IPS-11a (cell line): Measurements from ENCODE around the gene CLRN2.
"Not testable (repeated sequence)": the region's sequence is repeated elsewhere in the genome, so short reads cannot be mapped to it uniquely, and the experiment has no call there.

Experiments used
- H3K4me3 ChIP-seq: one replicate; pipeline ENCODE4 v1.5.1; 2013; ENCODE audit warnings: low read depth, low read length, control low read depth

Gene CLRN2

GRCh38 chr4:17502756-17503155 lies 12.2 kb upstream of the CLRN2 start:
- H3K4me3 ChIP-seq: no peak overlapping the region

- H3K4me3 ChIP-seq: no peak overlapping the region
Observed at GRCh38 chr4:17504081-17504480, 10.9 kb upstream of the CLRN2 start.

DNA sequence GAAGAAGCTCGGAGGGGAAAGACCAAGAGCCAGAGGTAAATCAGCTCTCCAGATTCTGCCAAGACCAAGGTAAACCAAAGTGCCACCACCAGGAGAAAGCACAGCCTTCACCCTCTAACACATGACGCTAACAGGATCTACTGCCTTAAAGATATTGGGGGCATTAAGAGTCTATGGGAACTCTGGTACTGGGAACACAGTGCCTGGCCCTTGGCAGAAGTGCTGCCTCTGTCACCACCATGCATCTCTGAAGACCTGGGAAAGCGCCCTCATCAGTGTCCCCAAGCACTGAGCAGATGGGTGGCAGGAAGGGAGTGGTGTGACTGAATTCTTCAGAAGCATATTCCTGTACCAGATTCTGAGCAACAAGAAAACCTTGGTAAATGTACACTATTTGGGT lies 4.4 kb upstream of the CLRN2 start:
- H3K4me3 ChIP-seq: no peak overlapping the region

DNA sequence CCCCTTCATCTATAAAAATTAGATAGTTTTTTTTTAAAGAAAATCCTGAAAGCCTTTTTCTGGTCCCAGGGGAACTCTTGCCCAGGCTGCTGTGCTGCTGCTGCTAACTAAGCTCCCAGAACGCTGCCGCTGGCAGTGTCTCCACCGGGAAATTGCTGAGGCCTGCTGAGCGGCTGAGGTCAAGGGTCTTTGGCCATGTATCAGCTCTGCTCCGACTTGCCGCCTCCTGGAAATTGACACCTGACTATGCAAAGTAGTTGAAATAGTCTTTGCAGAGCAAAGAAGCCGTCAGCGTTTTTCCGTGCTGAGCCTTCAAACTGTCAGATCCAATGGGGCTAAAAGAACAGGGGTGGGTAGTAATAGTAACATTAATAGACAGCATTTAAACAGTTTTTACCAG lies 3.9 kb upstream of the CLRN2 start:
- H3K4me3 ChIP-seq: peak overlapping the region; percentile 80

- H3K4me3 ChIP-seq: peak overlapping the region; percentile 80
Observed at GRCh38 chr4:17511509-17511949, 3.4 kb upstream of the CLRN2 start.

DNA sequence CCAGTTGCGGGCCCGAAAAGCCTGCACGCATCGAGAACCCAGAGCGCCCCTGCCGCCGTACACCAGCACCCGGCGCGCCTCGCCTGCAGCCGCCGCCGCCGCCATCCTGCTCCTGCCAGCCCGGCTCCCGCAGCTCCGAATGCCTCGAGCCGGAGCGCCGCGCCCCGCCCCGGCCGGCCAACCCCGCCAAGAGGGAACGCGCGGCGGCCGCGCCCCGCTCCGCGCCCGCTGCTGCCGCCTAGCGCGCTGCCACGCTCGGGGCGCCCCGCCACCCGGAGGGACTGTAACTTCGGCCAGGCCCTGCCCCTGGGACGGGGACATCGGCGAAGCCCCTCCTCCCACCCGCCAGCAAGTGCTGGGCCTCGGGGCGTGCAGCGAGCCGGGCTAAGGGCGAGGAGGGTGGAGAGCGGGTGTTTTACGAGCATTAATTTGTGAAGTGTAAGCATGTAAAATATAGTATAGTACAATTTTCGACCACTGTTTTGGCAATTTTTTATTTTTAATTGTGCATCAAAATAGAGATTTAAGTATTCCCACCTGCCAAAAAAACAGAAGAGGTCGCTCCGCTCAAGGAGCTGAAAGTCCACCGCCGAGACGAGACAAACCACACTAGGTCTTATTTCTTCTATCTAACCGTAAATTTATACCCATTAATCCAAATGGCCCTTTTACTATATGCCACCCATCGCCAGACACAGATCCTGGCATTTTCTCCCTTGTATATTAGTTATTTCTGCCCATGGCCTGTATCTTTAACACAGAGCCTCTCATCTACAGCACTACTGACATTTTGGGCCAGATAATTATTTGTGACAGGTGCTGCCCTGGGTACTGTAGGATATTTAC lies 2.8 kb upstream of the CLRN2 start, which contains the start of gene QDPR:
Gene QDPR (minus strand): TSS at position 141 of the 846 bp plus-strand sequence. CDS start 36 bp downstream, at position 105.
- H3K4me3 ChIP-seq: peak within 1 kb of the TSS; percentile 80

DNA sequence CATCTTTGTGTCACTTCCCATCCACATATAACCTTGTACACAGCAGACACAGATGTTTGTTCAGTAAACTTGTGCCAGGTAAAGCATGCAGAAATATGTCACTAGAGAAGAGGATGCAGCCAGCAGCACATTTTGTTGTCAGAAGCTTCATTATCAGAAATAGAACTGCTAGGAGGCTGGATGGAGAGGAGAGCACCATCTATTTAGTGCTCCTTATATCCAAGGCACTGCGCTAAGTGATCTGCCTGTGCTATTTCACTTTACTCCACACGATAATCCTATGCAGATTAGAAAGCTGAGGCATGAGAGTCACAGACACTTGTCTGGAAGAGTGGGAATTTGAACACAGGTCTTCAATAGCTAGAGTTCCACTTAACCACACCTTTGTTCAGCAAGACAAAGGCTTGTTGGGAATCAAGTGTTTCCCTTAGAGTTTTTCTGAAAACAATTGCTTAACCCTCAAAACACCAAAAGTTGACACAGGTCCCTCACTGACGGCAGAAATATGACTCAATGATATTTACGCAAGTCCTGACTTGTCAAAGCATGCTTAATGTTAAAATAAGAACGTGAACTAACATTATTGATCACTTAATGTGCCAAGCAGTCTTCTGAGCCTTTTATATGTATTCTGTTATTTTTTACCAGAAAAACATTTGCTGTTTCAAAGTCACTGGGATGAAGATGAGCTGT lies 1.8 kb upstream of the CLRN2 start:
- no peak overlapping the region for H3K4me3 ChIP-seq

DNA sequence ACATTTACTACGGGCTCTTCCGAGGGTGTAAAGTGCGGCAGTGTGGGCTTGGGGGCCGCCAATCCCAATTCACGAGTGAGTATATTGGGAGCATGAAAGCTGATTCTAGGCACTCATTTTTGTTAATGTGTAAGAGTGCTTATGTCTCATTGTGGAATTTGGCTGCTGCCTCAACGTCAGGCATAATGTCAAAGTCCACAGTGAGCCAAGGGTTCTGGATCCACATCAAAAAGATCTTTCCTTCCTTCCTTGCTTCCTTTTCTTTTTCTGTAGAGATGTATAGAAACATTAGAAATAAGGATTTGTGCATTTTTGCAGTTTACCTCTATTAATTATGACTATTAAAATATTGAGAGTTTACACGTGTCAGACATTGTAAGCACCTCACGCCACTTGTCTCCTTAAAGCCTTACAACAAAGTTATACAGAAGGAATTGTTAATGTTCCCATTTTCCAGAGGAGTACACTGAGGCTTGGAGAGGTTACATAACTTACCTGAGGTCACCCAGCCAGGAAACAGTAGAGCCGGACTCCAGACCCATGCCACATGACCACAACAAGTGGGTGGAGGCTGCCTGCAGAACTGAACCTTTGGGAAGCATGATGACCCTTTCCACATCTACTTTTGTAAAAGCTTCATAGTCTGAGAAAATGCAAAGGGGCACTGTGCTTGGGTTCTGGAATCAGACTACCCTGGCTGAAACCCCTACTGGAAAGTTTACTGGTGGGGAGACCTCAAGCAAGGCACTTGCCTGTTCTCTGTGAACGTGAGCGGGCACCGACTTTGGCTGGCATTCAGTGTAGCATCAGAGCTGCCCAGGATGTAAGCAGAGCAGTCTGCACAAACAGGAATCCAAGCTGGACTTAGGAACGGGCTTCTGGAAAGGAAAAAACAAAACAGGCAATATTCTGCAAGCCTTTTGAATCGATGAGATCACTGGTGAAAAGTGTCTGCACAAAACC lies 761 bp downstream of the CLRN2 start:
- no peak overlapping the region for H3K4me3 ChIP-seq

GRCh38 chr4:17516980-17517379 lies 2.0 kb downstream of the CLRN2 start:
- no peak overlapping the region for H3K4me3 ChIP-seq

GRCh38 chr4:17517664-17518063 lies 2.7 kb downstream of the CLRN2 start:
- no peak overlapping the region for H3K4me3 ChIP-seq

DNA sequence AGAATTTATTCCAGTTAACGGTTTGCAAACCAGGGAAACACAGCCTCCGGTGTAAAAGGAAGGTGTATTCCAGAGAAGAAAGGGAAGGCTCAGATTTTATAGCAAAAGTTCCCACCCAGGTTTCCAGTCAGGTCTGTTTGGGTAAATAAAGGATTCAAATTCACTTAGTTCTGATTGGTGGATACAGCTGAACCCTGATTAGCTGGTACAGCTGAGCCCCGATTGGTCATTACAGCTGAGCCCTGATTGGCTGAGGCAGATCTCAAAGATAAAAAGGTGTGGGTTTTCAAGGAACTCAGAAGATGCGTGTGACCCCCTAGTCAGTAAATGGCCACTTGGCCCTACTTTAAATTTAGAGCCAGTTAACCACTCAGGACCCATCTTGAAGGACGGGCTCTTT lies 6.6 kb downstream of the CLRN2 start:
- H3K4me3 ChIP-seq: no peak overlapping the region

- H3K4me3 ChIP-seq: no peak overlapping the region
Observed at GRCh38 chr4:17523662-17524061, 8.7 kb downstream of the CLRN2 start.

DNA sequence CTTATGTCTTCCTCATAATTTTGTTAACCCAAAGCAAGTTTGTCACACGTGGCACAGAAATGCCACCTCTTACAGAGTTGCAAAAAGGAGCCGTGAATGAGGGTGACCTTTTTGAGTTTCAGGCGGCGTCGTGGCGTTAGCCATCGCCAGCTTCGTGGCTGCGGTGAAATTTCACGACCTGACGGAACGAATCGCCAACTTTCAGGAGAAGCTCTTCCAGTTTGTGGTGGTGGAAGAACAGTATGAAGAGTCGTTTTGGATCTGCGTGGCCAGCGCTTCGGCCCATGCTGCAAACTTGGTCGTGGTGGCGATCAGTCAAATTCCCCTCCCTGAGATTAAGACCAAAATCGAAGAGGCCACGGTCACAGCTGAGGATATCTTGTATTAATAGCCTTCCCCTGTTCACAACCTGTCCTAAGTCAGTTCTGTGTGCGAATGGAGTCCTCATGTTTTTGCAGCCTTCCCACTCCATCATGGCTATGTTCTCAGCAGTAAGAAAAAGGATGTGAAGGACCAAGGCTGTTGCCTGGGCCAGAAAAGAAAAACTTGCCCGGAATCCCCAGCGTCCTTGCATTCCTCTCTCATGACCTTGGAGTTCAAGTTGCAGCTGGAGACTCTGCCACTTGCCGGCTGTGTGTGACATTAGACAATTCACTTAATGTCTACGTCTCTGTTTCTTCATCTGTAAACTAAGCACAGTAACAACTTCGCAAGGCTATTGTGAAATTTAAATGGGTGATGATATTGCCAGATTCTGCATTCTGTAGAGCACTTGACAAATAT lies 11.9 kb downstream of the CLRN2 start:
- H3K4me3 ChIP-seq: no peak overlapping the region

- no peak overlapping the region for H3K4me3 ChIP-seq
Observed at GRCh38 chr4:17528551-17529165, 13.7 kb downstream of the CLRN2 start.

- H3K4me3 ChIP-seq: no peak overlapping the region
Observed at GRCh38 chr4:17531538-17532285, 16.7 kb downstream of the CLRN2 start.

GRCh38 chr4:17534705-17535104 lies 19.7 kb downstream of the CLRN2 start:
- no peak overlapping the region for H3K4me3 ChIP-seq

- H3K4me3 ChIP-seq: no peak overlapping the region
Observed at GRCh38 chr4:17535242-17535641, 20.3 kb downstream of the CLRN2 start.

GRCh38 chr4:17535906-17536305 lies 20.9 kb downstream of the CLRN2 start:
- H3K4me3 ChIP-seq: no peak overlapping the region

DNA sequence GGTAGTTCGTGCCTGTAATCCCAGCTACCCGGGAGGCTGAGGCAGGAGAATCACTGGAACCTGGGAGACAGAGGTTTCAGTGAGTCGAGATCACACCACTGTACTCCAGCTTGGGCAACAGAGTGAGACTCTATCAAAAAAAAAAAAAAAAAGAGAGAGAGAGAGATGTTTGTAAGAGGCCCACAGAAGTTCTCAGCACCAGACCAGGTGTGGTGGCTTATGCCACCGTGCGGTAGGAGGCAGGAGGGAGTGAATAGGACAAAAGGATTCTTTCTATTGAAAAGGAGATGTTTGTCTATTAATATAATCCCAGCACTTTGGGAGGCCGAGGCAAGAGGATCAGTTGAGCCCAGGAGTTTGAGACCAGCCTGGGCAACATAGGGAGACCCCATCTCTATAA lies 22.1 kb downstream of the CLRN2 start:
- not testable (repeated sequence) for H3K4me3 ChIP-seq
